Ovary (tissue), 9 donors: Measurements from ENCODE around the gene EMX2. TPM values are rescaled to one million over a fixed set of nuclear protein-coding genes. Genes with fewer than 3 reads are reported as not detected.

Experiments
- DNase-seq, 5 donors: peaks; one replicate each; pipeline ENCODE4 v3.0.0-alpha.2; 2019 to 2020
- H3K27ac ChIP-seq, 2 donors: fragments of 200-600 bp; one replicate each; pipeline versions ENCODE4 v1.5.1 to v1.8.0; 2019 to 2022
- H3K27me3 ChIP-seq: fragments of 200-600 bp; one replicate; pipeline ENCODE4 v1.8.0; 2022
- H3K36me3 ChIP-seq: fragments of 200-600 bp; sonication (generic); one replicate; pipeline ENCODE4 v1.5.1; 2019
- H3K4me1 ChIP-seq: one replicate; pipeline ENCODE4 v1.8.1; 2013; ENCODE audit warnings: mild to moderate bottlenecking, moderate library complexity; ENCODE audit not compliant: insufficient read depth
- H3K4me3 ChIP-seq: fragments of 200-600 bp; sonication (generic); one replicate; pipeline ENCODE4 v1.5.1; 2017
- H3K9me3 ChIP-seq, 2 donors: fragments of 200-600 bp in 1 of 2; sonication (generic) in 1 of 2; one replicate each; pipeline versions ENCODE4 v1.5.1 to v1.8.1; 2013 to 2019; ENCODE audit warnings: mild to moderate bottlenecking in 1 of 2, moderate library complexity in 1 of 2
- CTCF ChIP-seq, 3 donors: fragments of 450-650 bp in 2 of 3; fragments of 200-600 bp in 1 of 3; IDR thresholded peaks; one replicate each; pipeline versions ENCODE4 v1.5.1 to v1.8.0; 2016 to 2022; ENCODE audit warnings: antibody characterized with exemption in 3 of 3, mild to moderate bottlenecking in 1 of 3
- EP300 ChIP-seq: sonication (generic); formaldehyde crosslinking; IDR thresholded peaks from one replicate; pipeline ENCODE4 v1.6.1; 2017; ENCODE audit warnings: antibody characterized with exemption
- POLR2A ChIP-seq: fragments of 450-650 bp; IDR thresholded peaks from one replicate; pipeline ENCODE4 v1.6.1; 2017; ENCODE audit warnings: antibody characterized with exemption, mild to moderate bottlenecking, moderate library complexity
- WGBS, 3 donors: extraction: QIAGEN DNeasy Blood & Tissue Kit in 1 of 3; methylation state at CpG; one replicate each; pipeline versions ENCODE4 v1.1.5 to v1.1.7; 2013 to 2017; 5-methylcytosine and 5-hydroxymethylcytosine counted together
- intact Hi-C, 4 donors: fragments of 100-400 bp; cut with DNase I; formaldehyde crosslinking; loops; one replicate each; pipeline versions ENCODE4 v1.11.0 to v1.15.1; 2022 to 2023
- polyA plus RNA-seq, 2 donors: library from polyadenylated mRNA; stranded (reverse); fragments of 200-250 nt in 1 of 2; fragments of 350-450 nt in 1 of 2; fragmentation: Illumina TruSeq in 1 of 2; extraction: RNeasy Lipid Tissue Mini Kit (QIAGEN cat#74804) in 1 of 2; gene quantifications; one replicate each; pipeline ENCODE4 v1.2.3, GENCODE V29; 2013 to 2014
- total RNA-seq, 7 donors: library from RNA; depleted of rRNA in 2 of 7; stranded (reverse); fragments of >200 nt in 2 of 7; fragmentation: NEBNext Ultra II Directional in 3 of 7; extraction: Animal tissue kit (Norgen Biotek cat#: 25700) in 3 of 7; gene quantifications; one replicate each; pipeline versions ENCODE4 v1.1.0 to v1.2.4, GENCODE V29; 2016 to 2023
- donor health status: DM: no; HTN: no; CAD: no; lungs with moderate emphysema.
- donor health status: DM: no; HTN: no; CAD: no.
- donor health status: Bipolar disorder and iron deficiency.
- donor health status: DM: yes; HTN: yes; CAD: no.
- donor health status: DM: no; HTN: no; CAD: no.
- donor health status: DM: yes; HTN: yes; CAD: no.

Gene EMX2
- total and polyA plus RNA-seq, 9 donors: 7.3 to 62.1 (median 14.4) TPM

DNA sequence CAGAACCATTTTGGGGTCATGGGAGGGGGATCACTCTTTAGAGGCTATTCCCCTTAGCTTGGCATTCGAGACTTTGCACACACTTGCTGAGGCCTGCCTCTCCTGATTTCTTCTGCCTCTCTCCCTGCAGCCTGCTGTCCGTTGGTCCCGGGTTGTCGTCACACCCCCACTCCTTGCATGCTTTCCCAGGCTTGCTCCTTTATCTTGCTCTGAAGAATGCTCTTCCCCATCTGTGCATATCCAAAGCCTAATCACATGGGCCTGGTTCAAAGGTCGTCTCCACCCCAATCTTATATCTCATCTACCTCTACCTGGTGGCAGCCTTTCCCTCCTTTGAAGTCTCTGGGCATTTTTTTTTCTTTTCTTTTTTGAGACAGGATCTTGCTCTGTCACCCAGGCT lies 24.3 kb upstream of the EMX2 start:
- Histone ChIP-seq H3K27me3 (no peaks in the 10 kb centered on the region), H3K27ac (no peak overlapping the region), H3K36me3 (no peaks in the 10 kb centered on the region), H3K4me1 (no peaks in the 10 kb centered on the region), H3K4me3 (no peak overlapping the region), H3K9me3 (no peaks in the 10 kb centered on the region)
- intact Hi-C loops: no loop called here
- TF ChIP-seq POLR2A: no peak
- TF ChIP-seq EP300: no peak
- TF ChIP-seq CTCF (IDR thresholded peaks at IDR 0.05): no peak
- WGBS, 3 donors: 74 to 79% (median 77%) methylated on average over 5 of the region's 5 CpGs
- no peak for DNase-seq

- H3K36me3 ChIP-seq: no peaks in the 10 kb centered on the region
- 49 to 62% (median 58%) methylated on average over 8 of the region's 8 CpGs for WGBS, 3 donors
- TF ChIP-seq EP300: no peak
- TF ChIP-seq CTCF (IDR thresholded peaks at IDR 0.05): no peak
- TF ChIP-seq POLR2A: no peak
- no peak for DNase-seq
- no peaks in the 10 kb centered on the region for H3K9me3 ChIP-seq
- H3K4me1 ChIP-seq: no peaks in the 10 kb centered on the region
- no peak overlapping the region for H3K27ac ChIP-seq
- H3K4me3 ChIP-seq: no peak overlapping the region
- intact Hi-C loops: no loop called here
- H3K27me3 ChIP-seq: no peaks in the 10 kb centered on the region
Measured at GRCh38 chr10:117519286-117519685, 23.3 kb upstream of the EMX2 start.

DNA sequence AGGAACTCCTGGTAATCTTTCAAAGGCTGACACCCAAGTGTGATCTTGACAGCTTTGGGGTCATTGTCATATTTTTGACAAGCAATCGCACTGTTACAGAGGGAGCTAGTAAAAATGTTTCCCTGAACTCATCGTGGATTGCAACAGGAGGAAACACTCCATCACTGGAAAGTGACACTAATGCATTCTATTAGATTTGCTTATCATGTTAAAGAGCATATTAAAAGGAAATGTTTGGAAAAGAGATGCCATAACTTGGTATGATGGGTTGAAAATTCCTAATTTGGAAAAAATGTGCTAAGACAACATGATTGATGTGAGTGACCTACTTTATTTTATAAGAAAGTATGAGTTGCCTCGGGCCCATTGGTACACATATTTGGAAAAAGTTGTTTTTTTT lies 22.7 kb upstream of the EMX2 start:
- Histone ChIP-seq H3K4me1 (no peaks in the 10 kb centered on the region), H3K27me3 (no peaks in the 10 kb centered on the region), H3K4me3 (no peak overlapping the region), H3K27ac (no peak overlapping the region), H3K9me3 (no peaks in the 10 kb centered on the region), H3K36me3 (no peaks in the 10 kb centered on the region)
- no peak for DNase-seq
- WGBS, 3 donors: 41 to 59% (median 51%) methylated on average over 3 of the region's 3 CpGs
- TF ChIP-seq CTCF (IDR thresholded peaks at IDR 0.05) (no peak), POLR2A (no peak), EP300 (no peak)
- intact Hi-C loops: no loop called here

DNA sequence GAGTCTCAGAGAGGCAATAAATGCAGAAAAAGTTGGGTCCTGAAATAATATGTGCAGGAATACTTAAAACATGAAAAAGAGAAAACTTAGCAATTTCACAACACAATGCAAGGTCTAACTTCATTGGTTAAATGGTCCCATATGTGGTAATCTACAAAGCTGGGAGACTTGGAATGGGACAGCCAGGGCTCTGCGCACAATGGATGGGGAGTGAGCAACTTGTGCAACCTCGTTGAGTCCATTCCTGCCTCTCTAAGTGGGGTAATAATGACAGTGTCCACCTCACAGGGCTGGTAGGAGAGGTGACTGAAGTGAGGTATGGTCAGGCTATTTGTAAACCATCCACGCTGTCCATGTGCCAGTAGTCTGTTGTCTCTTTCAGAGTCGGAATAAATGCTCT lies 11.8 kb upstream of the EMX2 start:
- DNase-seq: no peak
- Histone ChIP-seq H3K27ac (no peak overlapping the region), H3K27me3 (no peaks in the 10 kb centered on the region), H3K9me3 (no peaks in the 10 kb centered on the region), H3K36me3 (no peaks in the 10 kb centered on the region), H3K4me1 (no peaks in the 10 kb centered on the region), H3K4me3 (no peak overlapping the region)
- WGBS, 3 donors: 87 to 91% (median 90%) methylated on average over 4 of the region's 4 CpGs
- TF ChIP-seq EP300 (no peak), POLR2A (no peak), CTCF (IDR thresholded peaks at IDR 0.05) (no peak)
- intact Hi-C loops: loop anchor here in 2 of 4 donors (10.0 kb wide), 5 partner anchors 86 to 814 kb away; partner anchors contain the start of genes FAM204A (in 1 of the 2), PDZD8 (in 1 of the 2) and RAB11FIP2 (in 1 of the 2)
